H1 (cell line): Measurements from ENCODE around the gene ZNF614. TPM values are rescaled to one million over a fixed set of nuclear protein-coding genes. Genes with fewer than 3 reads are reported as not detected.
A peak's percentile ranks its signal among the peaks of the same experiment; 100 is the strongest.

ENCODE experiments used
- CTCF ChIA-PET: fragments of 300-600 bp; sonication (Branson Sonifier 250); formaldehyde crosslinking; loops from one replicate; lab custom pipeline; 2021; ENCODE audit not compliant: partially characterized antibody; lab: Charles Lee
- POLR2A ChIA-PET: fragments of 300-600 bp; sonication (Branson Sonifier 250); formaldehyde crosslinking; loops from one replicate; lab custom pipeline; 2021; ENCODE audit warnings: inconsistent platforms; ENCODE audit not compliant: partially characterized antibody; lab: Charles Lee
- DNase-seq, 2 experiments: peaks; one replicate each; pipeline versions ENCODE4 v3.0.0 to v3.0.0-alpha.2; 2010 to 2022; ENCODE audit warnings: low spot score in 2 of 2, low read depth in 1 of 2, mixed read lengths in 1 of 2
- FAIRE-seq: peaks from 2 replicates; lab custom pipeline; 2011; peaks lifted over from hg19 to GRCh38; lab: Jason Lieb, UNC
- H2AFZ ChIP-seq: 2 replicates; pipeline ENCODE4 v1.8.1; 2012; ENCODE audit warnings: low read length, inconsistent platforms
- H2AK5ac ChIP-seq: 2 replicates; pipeline ENCODE4 v1.6.1; 2013; ENCODE audit warnings: low read depth, low read length
- H2BK120ac ChIP-seq: replicated peaks from 2 replicates; pipeline ENCODE3; 2013; ENCODE audit warnings: low read depth, low read length, inconsistent platforms
- H2BK12ac ChIP-seq: 2 replicates; pipeline ENCODE4 v1.6.1; 2013; ENCODE audit warnings: low read depth, low read length
- H2BK15ac ChIP-seq: 2 replicates; pipeline ENCODE4 v1.6.1; 2013; ENCODE audit warnings: low read length
- H2BK20ac ChIP-seq: 2 replicates; pipeline ENCODE4 v1.6.1; 2013; ENCODE audit warnings: low read length
- H2BK5ac ChIP-seq: 2 replicates; pipeline ENCODE4 v1.6.1; 2013; ENCODE audit warnings: low read depth, low read length
- H3K14ac ChIP-seq: 2 replicates; pipeline ENCODE4 v1.6.1; 2013; ENCODE audit warnings: inconsistent platforms; ENCODE audit not compliant: insufficient read length
- H3K18ac ChIP-seq: 2 replicates; pipeline ENCODE4 v1.6.1; 2013; ENCODE audit warnings: low read length; ENCODE audit errors: extremely low read depth
- H3K23ac ChIP-seq: 2 replicates; pipeline ENCODE4 v1.6.1; 2013; ENCODE audit warnings: inconsistent platforms; ENCODE audit not compliant: insufficient read length
- H3K23me2 ChIP-seq: 2 replicates; pipeline ENCODE4 v1.6.1; 2013; ENCODE audit warnings: low read depth, low read length
- H3K27ac ChIP-seq: 2 replicates; pipeline ENCODE4 v1.6.1; 2011; ENCODE audit warnings: low read depth, low read length, inconsistent platforms
- H3K27me3 ChIP-seq, 4 experiments: replicated peaks in 1 of 4; 1 replicate in 1 of 4; 2 replicates in 3 of 4; pipeline versions ENCODE4 v1.6.1 to v1.8.1; 2011 to 2013; ENCODE audit warnings: low read length in 3 of 4, mild to moderate bottlenecking in 3 of 4, inconsistent platforms in 2 of 4, mixed read lengths in 2 of 4, moderate library complexity in 1 of 4; ENCODE audit not compliant: control insufficient read depth in 3 of 4, insufficient read depth in 3 of 4; ENCODE audit errors: extremely low read depth in 1 of 4
- H3K36me3 ChIP-seq, 4 experiments: 2 replicates each; pipeline versions ENCODE4 v1.6.1 to v1.8.1; 2011 to 2013; ENCODE audit warnings: mild to moderate bottlenecking in 4 of 4, low read length in 3 of 4, moderate library complexity in 2 of 4, control low read depth in 1 of 4, inconsistent platforms in 1 of 4; ENCODE audit not compliant: insufficient read depth in 4 of 4, control insufficient read depth in 2 of 4
- H3K4ac ChIP-seq: replicated peaks from 2 replicates; pipeline ENCODE3; 2013; ENCODE audit warnings: low read length, low read depth, mixed read lengths, inconsistent platforms; ENCODE audit not compliant: insufficient read length
- H3K4me1 ChIP-seq, 4 experiments: replicated peaks in 1 of 4; 1 replicate in 1 of 4; 2 replicates in 3 of 4; pipeline versions ENCODE4 v1.6.1 to v1.8.1; 2011 to 2013; ENCODE audit warnings: low read length in 3 of 4, inconsistent platforms in 2 of 4, mixed read lengths in 1 of 4; ENCODE audit not compliant: insufficient read depth in 4 of 4, control insufficient read depth in 3 of 4
- H3K4me2 ChIP-seq, 2 experiments: 2 replicates each; pipeline versions ENCODE4 v1.6.1 to v1.8.1; 2011 to 2013; ENCODE audit warnings: low read depth in 2 of 2, low read length in 2 of 2, control low read depth in 1 of 2, inconsistent platforms in 1 of 2, mild to moderate bottlenecking in 1 of 2; ENCODE audit not compliant: insufficient read depth in 1 of 2
- H3K4me3 ChIP-seq, 4 experiments: fragments of 200-600, 300-600 bp in 1 of 4; sonication (generic), shearing (Covaris generic), sonication (Bioruptor Twin) in 1 of 4; 2 replicates each; pipeline versions ENCODE4 v1.5.1 to v1.8.1; 2011 to 2016; ENCODE audit warnings: low read length in 4 of 4, low read depth in 3 of 4, control low read depth in 2 of 4, inconsistent platforms in 2 of 4, mild to moderate bottlenecking in 2 of 4, mixed read lengths in 1 of 4, moderate library complexity in 1 of 4; ENCODE audit not compliant: insufficient read depth in 2 of 4; ENCODE audit errors: extremely low read depth in 1 of 4
- H3K56ac ChIP-seq: replicated peaks from 2 replicates; pipeline ENCODE3; 2013; ENCODE audit warnings: low read depth, mild to moderate bottlenecking, mixed read lengths, low read length, inconsistent platforms; ENCODE audit not compliant: insufficient read length
- H3K79me1 ChIP-seq: 2 replicates; pipeline ENCODE4 v1.6.1; 2013; ENCODE audit warnings: low read depth, low read length, control low read depth
- H3K79me2 ChIP-seq, 2 experiments: 2 replicates each; pipeline versions ENCODE4 v1.6.1 to v1.8.1; 2012 to 2013; ENCODE audit warnings: low read length in 2 of 2, mild to moderate bottlenecking in 2 of 2, inconsistent platforms in 1 of 2; ENCODE audit not compliant: insufficient read depth in 2 of 2, control insufficient read depth in 1 of 2
- H3K9ac ChIP-seq, 4 experiments: replicated peaks in 1 of 4; 1 replicate in 1 of 4; 2 replicates in 3 of 4; pipeline versions ENCODE4 v1.6.1 to v1.8.1; 2011 to 2013; ENCODE audit warnings: low read depth in 3 of 4, low read length in 3 of 4, control low read depth in 2 of 4, mild to moderate bottlenecking in 2 of 4, moderate library complexity in 2 of 4, inconsistent platforms in 1 of 4; ENCODE audit errors: extremely low read depth in 1 of 4
- H3K9me3 ChIP-seq, 2 experiments: 2 replicates each; pipeline versions ENCODE4 v1.6.1 to v1.8.1; 2012 to 2013; ENCODE audit warnings: mild to moderate bottlenecking in 2 of 2, moderate library complexity in 2 of 2, control low read depth in 1 of 2, inconsistent platforms in 1 of 2, low read depth in 1 of 2, low read length in 1 of 2, mixed read lengths in 1 of 2; ENCODE audit not compliant: insufficient read depth in 2 of 2
- H4K20me1 ChIP-seq, 2 experiments: replicated peaks in 1 of 2; 2 replicates each; pipeline versions ENCODE3 to v1.8.1; 2011 to 2013; ENCODE audit warnings: inconsistent platforms in 2 of 2, low read length in 2 of 2, mild to moderate bottlenecking in 1 of 2; ENCODE audit not compliant: insufficient read depth in 2 of 2, control insufficient read depth in 1 of 2
- H4K5ac ChIP-seq: 2 replicates; pipeline ENCODE4 v1.6.1; 2013; ENCODE audit warnings: low read length, low read depth, mixed read lengths, inconsistent platforms; ENCODE audit not compliant: insufficient read length
- H4K8ac ChIP-seq: 2 replicates; pipeline ENCODE4 v1.8.0; 2013; ENCODE audit warnings: mild to moderate bottlenecking, moderate library complexity, low read length, inconsistent platforms; ENCODE audit not compliant: insufficient read depth; ENCODE audit errors: extremely low read depth
- H4K91ac ChIP-seq: replicated peaks from 2 replicates; pipeline ENCODE3; 2013; ENCODE audit warnings: low read length, mixed read lengths, inconsistent platforms; ENCODE audit not compliant: insufficient read length
- BCL11A ChIP-seq, 2 experiments: IDR thresholded peaks; one replicate each; pipeline ENCODE4 v1.6.1; 2011; ENCODE audit warnings: low read depth in 2 of 2, low read length in 2 of 2, mild to moderate bottlenecking in 2 of 2
- CBX8 ChIP-seq: fragments of 300-800, 300-1000 bp; sonication (generic); IDR thresholded peaks from 2 replicates; pipeline ENCODE4 v1.7.1; 2016; ENCODE audit warnings: low read depth, low read length, borderline replicate concordance
- EZH2 ChIP-seq: fragments of 200-600 bp; sonication (generic); IDR thresholded peaks from 2 replicates; pipeline ENCODE4 v1.7.1; 2012; ENCODE audit warnings: low read depth, mild to moderate bottlenecking, moderate library complexity, low read length, inconsistent platforms; ENCODE audit not compliant: severe bottlenecking
- GTF2F1 ChIP-seq: IDR thresholded peaks from 2 replicates; pipeline ENCODE4 v1.6.1; 2012; ENCODE audit warnings: low read depth, low read length, improper control_type of control experiment, borderline replicate concordance
- MAFK ChIP-seq: IDR thresholded peaks from 2 replicates; pipeline ENCODE4 v1.6.1; 2012; ENCODE audit warnings: low read depth, mild to moderate bottlenecking, improper control_type of control experiment, low read length
- PHF8 ChIP-seq: fragments of 200-600 bp; sonication (generic); conservative IDR thresholded peaks from 2 replicates; pipeline ENCODE4 v1.7.1; 2012; ENCODE audit warnings: low read depth, mild to moderate bottlenecking, inconsistent platforms, low read length, moderate library complexity
- POLR2A ChIP-seq, 2 experiments: IDR thresholded peaks; 1 replicate in 1 of 2; 2 replicates in 1 of 2; pipeline ENCODE4 v1.6.1; 2011; ENCODE audit warnings: low read depth in 2 of 2, low read length in 2 of 2, mild to moderate bottlenecking in 2 of 2; ENCODE audit errors: control extremely low read depth in 1 of 2
- SAP30 ChIP-seq: fragments of 300-600 bp; sonication (generic); IDR thresholded peaks from 2 replicates; pipeline ENCODE4 v1.7.1; 2012; ENCODE audit warnings: low read length, moderate library complexity, mild to moderate bottlenecking, inconsistent platforms; ENCODE audit not compliant: insufficient read depth, insufficient replicate concordance
- SIN3A ChIP-seq, 2 experiments: IDR thresholded peaks in 1 of 2; conservative IDR thresholded peaks in 1 of 2; 2 replicates each; pipeline ENCODE4 v1.6.1; 2011 to 2012; ENCODE audit warnings: low read length in 2 of 2, improper control_type of control experiment in 1 of 2, low read depth in 1 of 2, mild to moderate bottlenecking in 1 of 2
- WGBS, 2 experiments: shearing (Covaris generic) in 1 of 2; methylation state at CpG; one replicate each; pipeline versions ENCODE4 v1.1.6 to v1.1.7; 2013 to 2015; ENCODE audit warnings: low lambda C conversion rate in 2 of 2, mixed read lengths in 2 of 2, inconsistent platforms in 1 of 2, low coverage in 1 of 2, missing lambda C conversion rate in 1 of 2; ENCODE audit not compliant: insufficient replicate concordance in 2 of 2, insufficient coverage in 1 of 2, insufficient read length in 1 of 2; ENCODE audit errors: extremely low coverage in 1 of 2, missing lambda C conversion rate in 1 of 2; 5-methylcytosine and 5-hydroxymethylcytosine counted together
- polyA plus RNA-seq, 7 experiments: library from polyadenylated mRNA; depleted of rRNA in 3 of 7; stranded (reverse) in 5 of 7; unstranded in 2 of 7; fragments of >200 nt in 5 of 7; fragments of 200-250 nt in 2 of 7; gene quantifications; 1 replicate in 5 of 7; 2 replicates in 1 of 7; 4 replicates in 1 of 7; pipeline versions ENCODE4 v1.2.1 to v1.2.3, GENCODE V29; 2011 to 2013; ENCODE audit warnings: missing spikeins in 2 of 7, mixed read lengths in 2 of 7
- total RNA-seq: library from RNA; stranded (reverse); fragmentation: NEBNext Ultra II Directional; extraction: Animal tissue kit (Norgen Biotek cat#: 25700); gene quantifications from 2 replicates; pipeline ENCODE4 v1.2.1, GENCODE V29; 2021

Gene ZNF614
- total and polyA plus RNA-seq, 2 of the 8 experiments (the other 6 are each of a cell fraction or from before 2014, with no cell fraction given) = 4.7 to 18.7 TPM

GRCh38 chr19:51986309-51987291, 41.6 kb downstream of the ZNF614 start, which contains the start of gene ZNF350:
ZNF350 (minus strand) TSS chr19:51986840; CDS start chr19:51974360, 12,480 bp downstream.
- no peak within 1 kb of the TSS; the same call in 1 of the 2 replicates for H3K18ac ChIP-seq
- H2BK120ac ChIP-seq = no peak within 1 kb of the TSS
- peak within 1 kb of the TSS; percentile 3; the same call in 1 of the 2 replicates for H3K27ac ChIP-seq
- H3K4ac ChIP-seq = no peak within 1 kb of the TSS
- H3K9me3 ChIP-seq = peaks cover 14 to 16% of the 10 kb centered on the region in 2 experiments
- no peak within 1 kb of the TSS for H2BK15ac ChIP-seq
- H2AK5ac ChIP-seq = no peak within 1 kb of the TSS
- H4K20me1 ChIP-seq = no peaks in the 10 kb centered on the region
- WGBS, 2 experiments = 8% methylated on average over 33 of the region's 33 CpGs; no CpG with 5 or more reads in 1 of the 2 experiments
- H3K79me2 ChIP-seq = peaks cover 4 to 46% of the 10 kb centered on the region in 2 experiments; a peak in 3 of 4 replicates
- no peak within 1 kb of the TSS for H3K23ac ChIP-seq
- peak within 1 kb of the TSS; percentile 77; the same call in 1 of the 2 replicates for H2BK5ac ChIP-seq
- peaks cover 0 to 3% (median 0%) of the 10 kb centered on the region in 4 experiments; a peak in 1 of 7 replicates for H3K4me1 ChIP-seq
- H3K4me3 ChIP-seq = peak within 1 kb of the TSS; percentile 90 to 99 (median 98)
- H3K36me3 ChIP-seq = peaks cover 0 to 3% (median 0%) of the 10 kb centered on the region in 4 experiments; a peak in 2 of 8 replicates
- FAIRE-seq (peak; percentile 87), DNase-seq (peak; percentile 81 to 83)
- peak within 1 kb of the TSS; percentile 89; the same call in 1 of the 2 replicates for H2AFZ ChIP-seq
- peak within 1 kb of the TSS; percentile 78 to 98 (median 87) for H3K9ac ChIP-seq
- no peak within 1 kb of the TSS for H2BK12ac ChIP-seq
- H3K27me3 ChIP-seq = no peaks in the 10 kb centered on the region
- H3K4me2 ChIP-seq = peak within 1 kb of the TSS; percentile 90 to 98
- H4K8ac ChIP-seq = peak within 1 kb of the TSS; percentile 84; the same call in 1 of the 2 replicates
- no peak within 1 kb of the TSS for H2BK20ac ChIP-seq
- ChIA-PET POLR2A (no interaction called here), CTCF (interaction anchor here (0.7 kb wide), 1 partner anchor 1524 kb away, joined by 3 read pairs; no protein-coding TSS in a partner anchor)
- no peak within 1 kb of the TSS for H3K56ac ChIP-seq
- H3K23me2 ChIP-seq = no peaks in the 10 kb centered on the region
- no peak within 1 kb of the TSS for H3K14ac ChIP-seq
- H4K91ac ChIP-seq = no peak within 1 kb of the TSS
- peaks cover 2% of the 10 kb centered on the region; the same call in 1 of the 2 replicates for H3K79me1 ChIP-seq
- peak within 1 kb of the TSS; percentile 39 for H4K5ac ChIP-seq
- TF ChIP-seq CBX8 (no peak), SAP30 (peak; percentile 94), SIN3A (conservative IDR thresholded peaks at IDR 0.05 in 1 of 2, IDR thresholded peaks at IDR 0.05 in 1 of 2; ENCODE audit: low read depth in 1 of 2, low read length in 2 of 2) (peak; percentile 49 to 87; a peak in 2 of 4 replicates), PHF8 (peak; percentile 46; the same call in 1 of the 2 replicates), GTF2F1 (no peak), BCL11A (IDR thresholded peaks at IDR 0.05; ENCODE audit: low read depth in 2 of 2, low read length in 2 of 2) (no peak), MAFK (no peak), POLR2A (IDR thresholded peaks at IDR 0.05; ENCODE audit: control extremely low read depth in 1 of 2, low read depth in 2 of 2, low read length in 2 of 2) (peak in 1 of 2 experiments; percentile 67; a peak in 2 of 3 replicates), EZH2 (no peak)
